OCI-LY3 (cell line): ENCODE measurements around the gene POLR2B.

Experiments
- CTCF ChIP-seq: fragments of 200-600, 300-600 bp; sonication (generic); IDR thresholded peaks from 2 replicates; pipeline ENCODE4 v1.5.1; 2014; ENCODE audit warnings: antibody characterized with exemption, low read length, low read depth
- EZH2phosphoT487 ChIP-seq: fragments of 200-600 bp; shearing (Covaris generic); IDR thresholded peaks from 2 replicates; pipeline ENCODE4 v1.6.1; 2018; ENCODE audit warnings: antibody characterized with exemption, mixed run types, low read depth

- TF ChIP-seq CTCF (no peak), EZH2phosphoT487 (no peak)
These were observed 34.9 kb downstream of the POLR2B start for GRCh38 chr4:57013543-57014120.
